HEK293 (cell line): ENCODE results near the gene HMGXB3.

Experiments used
- CTCF ChIA-PET: fragments of 350-600 bp; formaldehyde crosslinking; extraction: SDS; loops from one replicate; lab custom pipeline; 2021; ENCODE audit warnings: antibody characterized with exemption; lab: Yijun Ruan, JAX
- POLR2A ChIA-PET: fragments of 300-600 bp; formaldehyde crosslinking; extraction: SDS; loops from one replicate; lab custom pipeline; 2020; ENCODE audit warnings: antibody characterized with exemption, inconsistent platforms; lab: Yijun Ruan, JAX
- H3K27ac ChIP-seq: fragments of 200-500 bp; sonication (Bioruptor generic); 2 replicates; pipeline ENCODE4 v1.5.1; 2014; ENCODE audit warnings: low read depth, low read length, control low read depth, inconsistent platforms; ENCODE audit errors: extremely low read depth
- H3K36me3 ChIP-seq, 2 experiments: fragments of 200-500 bp in 1 of 2; sonication (Bioruptor generic) in 1 of 2; 1 replicate in 1 of 2; 2 replicates in 1 of 2; pipeline ENCODE4 v1.5.1; 2014 to 2017; ENCODE audit warnings: inconsistent platforms in 2 of 2, low read length in 2 of 2; ENCODE audit not compliant: control insufficient read depth in 2 of 2, insufficient read depth in 1 of 2
- H3K4me1 ChIP-seq: fragments of 200-500 bp; sonication (Bioruptor generic); 2 replicates; pipeline ENCODE4 v1.5.1; 2014; ENCODE audit warnings: mild to moderate bottlenecking, low read length, inconsistent platforms; ENCODE audit not compliant: control insufficient read depth, insufficient read depth
- H3K4me3 ChIP-seq: 2 replicates; pipeline ENCODE4 v1.5.1; 2011; ENCODE audit warnings: low read depth, mild to moderate bottlenecking, control low read depth, low read length, moderate library complexity
- H3K9me3 ChIP-seq: fragments of 200-500 bp; sonication (Bioruptor generic); 2 replicates; pipeline ENCODE4 v1.5.1; 2014; ENCODE audit warnings: low read depth, low read length, inconsistent platforms; ENCODE audit not compliant: control insufficient read depth, insufficient read depth
- BCL11B ChIP-seq: fragments of 450-650 bp; formaldehyde crosslinking; IDR thresholded peaks from 2 replicates; pipeline ENCODE4 v1.5.1; 2016; ENCODE audit warnings: low read depth, missing biosample characterization, missing genetic modification characterization
- EGR2 ChIP-seq: fragments of 450-650 bp; formaldehyde crosslinking; IDR thresholded peaks from 2 replicates; pipeline ENCODE4 v1.5.1; 2016; ENCODE audit warnings: low read depth, missing biosample characterization, missing genetic modification characterization
- ELK4 ChIP-seq: IDR thresholded peaks from 2 replicates; pipeline ENCODE4 v1.6.1; 2011; ENCODE audit warnings: mild to moderate bottlenecking, low read depth, low read length, borderline replicate concordance
- KLF10 ChIP-seq: fragments of 450-650 bp; IDR thresholded peaks from 2 replicates; pipeline ENCODE4 v1.5.1; 2018; ENCODE audit warnings: missing biosample characterization, mild to moderate bottlenecking, missing genetic modification characterization
- MEIS1 ChIP-seq: sonication (generic); formaldehyde crosslinking; IDR thresholded peaks from 2 replicates; pipeline ENCODE4 v1.8.1; 2022; ENCODE audit warnings: missing genetic modification reagents, mild to moderate bottlenecking, borderline replicate concordance
- OSR2 ChIP-seq: fragments of 450-650 bp; formaldehyde crosslinking; IDR thresholded peaks from 2 replicates; pipeline ENCODE4 v1.5.1; 2016; ENCODE audit warnings: missing biosample characterization, missing genetic modification characterization
- PATZ1 ChIP-seq: fragments of 450-650 bp; formaldehyde crosslinking; IDR thresholded peaks from 2 replicates; pipeline ENCODE4 v1.5.1; 2016; ENCODE audit warnings: missing biosample characterization, missing genetic modification characterization
- PBX3 ChIP-seq: sonication (generic); formaldehyde crosslinking; IDR thresholded peaks from 2 replicates; pipeline ENCODE4 v1.8.1; 2022; ENCODE audit warnings: mild to moderate bottlenecking, moderate library complexity, missing genetic modification reagents
- RBAK ChIP-seq: fragments of 450-650 bp; formaldehyde crosslinking; IDR thresholded peaks from 2 replicates; pipeline ENCODE4 v1.5.1; 2016; ENCODE audit warnings: missing biosample characterization, missing genetic modification characterization
- SP7 ChIP-seq: fragments of 450-650 bp; formaldehyde crosslinking; IDR thresholded peaks from 2 replicates; pipeline ENCODE4 v1.5.1; 2016; ENCODE audit warnings: missing biosample characterization, missing genetic modification characterization
- ZBTB7A ChIP-seq: fragments of 450-650 bp; formaldehyde crosslinking; IDR thresholded peaks from 2 replicates; pipeline ENCODE4 v1.5.1; 2016; ENCODE audit warnings: low read depth, missing biosample characterization, missing genetic modification characterization
- ZBTB8A ChIP-seq: fragments of 450-650 bp; formaldehyde crosslinking; IDR thresholded peaks from 2 replicates; pipeline ENCODE4 v1.5.1; 2016; ENCODE audit warnings: missing biosample characterization, missing genetic modification characterization
- ZNF114 ChIP-seq: fragments of 450-650 bp; formaldehyde crosslinking; IDR thresholded peaks from 2 replicates; pipeline ENCODE4 v1.5.0; 2017; ENCODE audit warnings: missing biosample characterization, missing genetic modification characterization
- ZNF16 ChIP-seq: fragments of 450-650 bp; formaldehyde crosslinking; IDR thresholded peaks from 2 replicates; pipeline ENCODE4 v1.5.1; 2016; ENCODE audit warnings: low read depth, missing biosample characterization, missing genetic modification characterization
- ZNF221 ChIP-seq: fragments of 450-650 bp; formaldehyde crosslinking; IDR thresholded peaks from 2 replicates; pipeline ENCODE4 v1.5.1; 2017; ENCODE audit warnings: missing biosample characterization, missing genetic modification characterization, borderline replicate concordance
- ZNF223 ChIP-seq: fragments of 450-650 bp; formaldehyde crosslinking; IDR thresholded peaks from 2 replicates; pipeline ENCODE4 v1.5.1; 2016; ENCODE audit warnings: missing biosample characterization, missing genetic modification characterization
- ZNF239 ChIP-seq: fragments of 450-650 bp; formaldehyde crosslinking; IDR thresholded peaks from 2 replicates; pipeline ENCODE4 v1.5.1; 2016; ENCODE audit warnings: missing biosample characterization, missing genetic modification characterization
- ZNF391 ChIP-seq: fragments of 450-650 bp; formaldehyde crosslinking; IDR thresholded peaks from 2 replicates; pipeline ENCODE4 v1.5.1; 2016; ENCODE audit warnings: low read depth, missing biosample characterization, missing genetic modification characterization, borderline replicate concordance
- ZNF518A ChIP-seq: fragments of 450-650 bp; formaldehyde crosslinking; conservative IDR thresholded peaks from 2 replicates; pipeline ENCODE4 v1.5.1; 2016; ENCODE audit warnings: low read depth, missing biosample characterization, missing genetic modification characterization
- ZNF610 ChIP-seq: fragments of 450-650 bp; formaldehyde crosslinking; IDR thresholded peaks from 2 replicates; pipeline ENCODE4 v1.5.1; 2016; ENCODE audit warnings: missing biosample characterization, missing genetic modification characterization, borderline replicate concordance
- ZNF701 ChIP-seq: fragments of 450-650 bp; formaldehyde crosslinking; IDR thresholded peaks from 2 replicates; pipeline ENCODE4 v1.5.1; 2016; ENCODE audit warnings: missing biosample characterization, missing genetic modification characterization

The HMGXB3 gene

GRCh38 chr5:150061538-150061995 lies 61.0 kb downstream of the HMGXB3 start:
- H3K4me1 ChIP-seq = no peaks in the 10 kb centered on the region
- H3K4me3 ChIP-seq = no peak overlapping the region
- POLR2A ChIA-PET = no interaction called here
- H3K36me3 ChIP-seq = no peaks in the 10 kb centered on the region
- H3K9me3 ChIP-seq = no peaks in the 10 kb centered on the region
- CTCF ChIA-PET = interaction anchor here (0.6 to 0.9 kb wide), 2 partner anchors 11 to 61 kb away, joined by 3 read pairs; no protein-coding TSS in a partner anchor
- TF ChIP-seq KLF10 (tag by site-specific recombination) (no peak), ZNF221 (tag by site-specific recombination) (no peak), ZBTB8A (tag by site-specific recombination) (no peak), OSR2 (tag by site-specific recombination) (no peak), EGR2 (tag by site-specific recombination) (no peak), ZNF610 (no peak), ZNF239 (tag by site-specific recombination) (no peak), ZBTB7A (tag by site-specific recombination) (no peak), ELK4 (no peak), SP7 (tag by site-specific recombination) (no peak)
- no peak overlapping the region for H3K27ac ChIP-seq

GRCh38 chr5:150062216-150062922 lies 61.8 kb downstream of the HMGXB3 start:
- Histone ChIP-seq H3K4me3 (no peak overlapping the region), H3K4me1 (no peaks in the 10 kb centered on the region), H3K27ac (no peak overlapping the region), H3K9me3 (no peaks in the 10 kb centered on the region), H3K36me3 (no peaks in the 10 kb centered on the region)
- ChIA-PET POLR2A (no interaction called here), CTCF (interaction anchor here (0.6 kb wide), 1 partner anchor 10 kb away, joined by 3 read pairs; no protein-coding TSS in a partner anchor)
- TF ChIP-seq ZNF223 (no peak), ZNF391 (tag by site-specific recombination) (no peak), MEIS1 (no peak), ZNF16 (no peak), ZNF701 (tag by site-specific recombination) (no peak), BCL11B (tag by site-specific recombination) (no peak), ZNF114 (tag by site-specific recombination) (no peak), PBX3 (no peak), ZNF518A (tag by site-specific recombination) (no peak), SP7 (tag by site-specific recombination) (no peak), RBAK (tag by site-specific recombination) (no peak), PATZ1 (tag by site-specific recombination) (no peak)
